HepG2 (cell line): ENCODE results near the gene TMEM127. TPM values are rescaled to one million over a fixed set of nuclear protein-coding genes. Genes with fewer than 3 reads are reported as not detected.

Source experiments
- AKAP8 ChIP-seq: sonication (generic); formaldehyde crosslinking; IDR thresholded peaks from 2 replicates; pipeline ENCODE4 v1.5.1; 2020; ENCODE audit warnings: mild to moderate bottlenecking, missing genetic modification reagents
- ARNT ChIP-seq: fragments of 450-650 bp; IDR thresholded peaks from 2 replicates; pipeline ENCODE4 v1.6.1; 2017
- FOXM1 ChIP-seq: sonication (generic); formaldehyde crosslinking; IDR thresholded peaks from 2 replicates; pipeline ENCODE4 v1.5.0; 2020; ENCODE audit warnings: missing genetic modification reagents
- HNRNPLL ChIP-seq: fragments of 200-400 bp; formaldehyde crosslinking; IDR thresholded peaks from 2 replicates; pipeline ENCODE4 v1.6.1; 2017; ENCODE audit warnings: mild to moderate bottlenecking, low read depth, low read length; ENCODE audit not compliant: poor library complexity, severe bottlenecking
- MXD1 ChIP-seq: sonication (generic); formaldehyde crosslinking; IDR thresholded peaks from 2 replicates; pipeline ENCODE4 v1.4.0; 2020; ENCODE audit warnings: mild to moderate bottlenecking, missing genetic modification reagents
- PRDM10 ChIP-seq: sonication (generic); formaldehyde crosslinking; IDR thresholded peaks from 2 replicates; pipeline ENCODE4 v1.4.0; 2020; ENCODE audit warnings: low read depth, missing genetic modification reagents
- SNAI1 ChIP-seq: sonication (generic); formaldehyde crosslinking; IDR thresholded peaks from 2 replicates; pipeline ENCODE4 v1.5.0; 2020; ENCODE audit warnings: mild to moderate bottlenecking, missing genetic modification reagents, borderline replicate concordance
- SP1 ChIP-seq, 2 experiments: fragments of 450-650 bp in 1 of 2; sonication (generic) in 1 of 2; formaldehyde crosslinking in 1 of 2; IDR thresholded peaks; 2 replicates each; pipeline versions ENCODE4 v1.4.0 to v1.6.1; 2016 to 2020; ENCODE audit warnings: missing genetic modification reagents in 1 of 2
- ZBTB26 ChIP-seq: IDR thresholded peaks from 2 replicates; pipeline ENCODE4 v1.6.1; 2016; ENCODE audit warnings: missing compliant biosample characterization, missing genetic modification reagents, borderline replicate concordance
- ZFP1 ChIP-seq: IDR thresholded peaks from 2 replicates; pipeline ENCODE4 v1.6.1; 2016
- ZKSCAN5 ChIP-seq: sonication (generic); formaldehyde crosslinking; IDR thresholded peaks from 2 replicates; pipeline ENCODE4 v1.5.1; 2020; ENCODE audit warnings: mild to moderate bottlenecking, missing genetic modification reagents
- ZNF207 ChIP-seq: fragments of 450-650 bp; IDR thresholded peaks from 2 replicates; pipeline ENCODE4 v1.6.1; 2016; ENCODE audit warnings: antibody characterized with exemption, borderline replicate concordance
- ZNF318 ChIP-seq: sonication (generic); formaldehyde crosslinking; IDR thresholded peaks from 2 replicates; pipeline ENCODE4 v1.4.0; 2020; ENCODE audit warnings: mild to moderate bottlenecking, missing genetic modification reagents
- ZNF619 ChIP-seq: sonication (generic); formaldehyde crosslinking; IDR thresholded peaks from 2 replicates; pipeline ENCODE4 v1.4.0; 2020; ENCODE audit warnings: mild to moderate bottlenecking, missing genetic modification reagents
- polyA plus RNA-seq, 8 experiments: library from polyadenylated mRNA; depleted of rRNA in 3 of 8; stranded (reverse) in 7 of 8; unstranded in 1 of 8; fragments of >200 nt; fragmentation: Illumina TruSeq in 4 of 8; extraction: Trizol in 4 of 8; gene quantifications; 2 replicates each; pipeline versions ENCODE4 v1.2.1 to v1.2.3, GENCODE V29; 2011 to 2016; ENCODE audit warnings: low read depth in 4 of 8, missing spikeins in 1 of 8, mixed read lengths in 1 of 8; ENCODE audit not compliant: insufficient read depth in 1 of 8
- total RNA-seq, 5 experiments: library from RNA; depleted of rRNA; stranded (reverse); fragments of >200 nt; fragmentation: Illumina TruSeq; extraction: Trizol; gene quantifications; 2 replicates each; pipeline ENCODE4 v1.2.3, GENCODE V29; 2016; ENCODE audit warnings: low read depth in 1 of 5

Gene TMEM127
- total and polyA plus RNA-seq, 2 of the 13 experiments (the other 11 are each of a cell fraction or from before 2014, with no cell fraction given) = 21.5 to 33.9 TPM

GRCh38 chr2:96305091-96305978, 39.5 kb upstream of the TMEM127 start, which contains the start of gene SNRNP200 (continued):
- TF ChIP-seq ZNF318 (CRISPR knock-in tag) (peak; percentile 93; the same call in 1 of the 2 replicates), ZKSCAN5 (CRISPR knock-in tag) (peak; percentile 76), ZNF207 (no peak), FOXM1 (CRISPR knock-in tag) (peak; percentile 90; the same call in 1 of the 2 replicates), ZBTB26 (CRISPR knock-in tag) (no peak), ZFP1 (no peak), MXD1 (CRISPR knock-in tag) (peak; percentile 79; the same call in 1 of the 2 replicates), HNRNPLL (peak; percentile 92), ZNF619 (CRISPR knock-in tag) (peak; percentile 96; the same call in 1 of the 2 replicates), SNAI1 (CRISPR knock-in tag) (0 out of 2 replicates have a peak, but pooled peaks have one; percentile 64), AKAP8 (CRISPR knock-in tag) (peak; percentile 91), ARNT (no peak), PRDM10 (CRISPR knock-in tag) (peak; percentile 77; the same call in 1 of the 2 replicates), SP1 (IDR thresholded peaks at IDR 0.05) (no peak), SP1 (CRISPR knock-in tag; IDR thresholded peaks at IDR 0.05) (peak; percentile 93)
